ENCODE measurements around the gene SOBP.

- TF ChIP-seq CTCF (tag by site-specific recombination; IDR thresholded peaks at IDR 0.05) (no peak), ZNF629 (tag by site-specific recombination; IDR thresholded peaks at IDR 0.05) (no peak), ZSCAN18 (tag by site-specific recombination; IDR thresholded peaks at IDR 0.05) (no peak), SALL2 (tag by site-specific recombination; IDR thresholded peaks at IDR 0.05; ENCODE audit: borderline replicate concordance) (no peak), ZNF549 (tag by site-specific recombination; IDR thresholded peaks at IDR 0.05) (no peak), YY1 (tag by site-specific recombination; IDR thresholded peaks at IDR 0.05) (no peak)
Measured at GRCh38 chr6:107495971-107496370, 6.1 kb downstream of the SOBP start.

All from HEK293 (cell line).